Loucy (cell line): ENCODE measurements around the gene IFNL1.

Experiments used
- CTCF ChIP-seq: fragments of 200-600 bp; sonication (generic); conservative IDR thresholded peaks from 2 replicates; pipeline ENCODE4 v1.5.1; 2014; ENCODE audit warnings: mild to moderate bottlenecking, antibody characterized with exemption, low read length
- EZH2phosphoT487 ChIP-seq: fragments of 200-600 bp; IDR thresholded peaks from 2 replicates; pipeline ENCODE4 v1.6.1; 2018; ENCODE audit warnings: antibody characterized with exemption, mild to moderate bottlenecking, moderate library complexity, borderline replicate concordance

GRCh38 chr19:39333507-39333906 is 37.3 kb downstream of the IFNL1 start:
- TF ChIP-seq CTCF = no peak
- TF ChIP-seq EZH2phosphoT487 = no peak
